IPS DF 19.7 (cell line): Measurements from ENCODE around the gene SFXN2.
"Not testable (repeated sequence)": the region's sequence is repeated elsewhere in the genome, so short reads cannot be mapped to it uniquely, and the experiment has no call there.

ENCODE experiments used
- DNase-seq: peaks from one replicate; pipeline ENCODE4 v3.0.0-alpha.2; 2013; ENCODE audit warnings: low read depth, low spot score

SFXN2 gene

DNA sequence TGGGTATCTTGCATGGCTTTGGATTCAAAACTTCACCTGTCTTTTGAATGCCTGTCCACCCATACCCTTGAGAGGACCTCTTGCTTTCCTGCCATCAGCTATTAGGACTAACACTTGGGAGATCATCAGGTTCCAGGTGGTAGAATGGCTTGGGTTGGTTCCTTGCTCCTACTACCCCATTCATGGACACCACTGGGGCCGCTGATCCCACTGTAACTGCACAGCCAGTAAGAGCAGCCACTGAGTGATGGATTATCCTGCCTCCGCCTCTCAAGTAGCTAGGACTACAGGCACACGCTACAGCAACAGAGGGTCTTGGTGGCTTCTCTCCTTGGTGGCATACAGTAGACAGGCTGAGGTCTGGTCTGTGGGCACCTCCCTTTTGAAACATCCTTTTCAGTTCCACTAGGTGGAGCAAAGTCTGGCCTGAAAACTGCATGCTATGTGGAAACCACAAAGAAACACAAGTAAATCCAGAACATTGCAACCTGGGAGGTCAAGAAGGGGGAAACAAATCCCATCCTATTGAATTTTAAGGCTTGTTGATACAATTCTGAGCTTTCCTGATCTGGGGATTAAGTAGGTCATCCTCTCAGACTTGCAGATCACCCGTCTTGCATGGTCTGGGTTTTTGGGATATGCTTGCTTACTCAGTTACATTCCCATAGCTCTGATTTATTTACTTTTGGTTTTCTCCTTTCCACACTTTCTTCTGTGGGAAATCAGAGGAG is 38.7 kb downstream of the SFXN2 start:
- DNase-seq, result no peak

DNA sequence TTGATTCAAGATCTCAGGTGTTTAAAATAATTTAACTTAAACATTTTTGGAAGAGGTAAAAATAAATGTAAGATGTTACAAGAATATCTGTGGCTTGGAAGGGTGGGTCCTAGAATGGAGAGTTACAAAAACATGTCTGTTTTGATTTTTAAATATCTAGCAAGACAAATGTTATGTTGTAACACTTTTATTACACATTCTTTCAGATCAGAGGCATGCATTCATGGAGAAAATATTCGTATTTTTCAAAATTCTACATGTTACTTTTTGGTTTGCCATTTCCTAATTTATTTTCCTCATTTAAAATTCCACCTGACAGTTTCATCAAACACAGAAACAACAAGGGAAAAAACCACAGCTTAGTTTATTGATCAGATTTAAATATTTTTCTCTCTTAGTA is 39.3 kb downstream of the SFXN2 start:
- no peak for DNase-seq

DNA sequence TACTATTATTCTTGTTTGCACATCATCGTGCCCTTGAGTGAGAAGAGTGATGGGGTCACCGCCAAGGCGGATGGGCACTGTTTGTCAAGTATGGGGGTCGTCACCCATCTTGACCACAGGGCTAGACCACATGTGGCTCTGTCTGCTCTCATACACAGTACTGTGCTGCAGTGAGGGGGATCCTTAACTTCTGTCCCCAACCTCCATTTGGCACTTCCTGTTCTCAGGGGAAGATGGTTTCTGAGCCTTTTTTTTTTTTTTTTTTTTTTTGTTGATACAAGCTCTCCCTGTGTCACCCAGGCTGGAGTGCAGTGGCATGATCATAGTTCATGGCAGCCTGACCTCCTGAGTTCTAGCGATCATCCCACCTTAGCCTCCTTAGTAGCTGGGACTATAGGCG is 42.9 kb downstream of the SFXN2 start:
- DNase-seq, result no peak

DNA sequence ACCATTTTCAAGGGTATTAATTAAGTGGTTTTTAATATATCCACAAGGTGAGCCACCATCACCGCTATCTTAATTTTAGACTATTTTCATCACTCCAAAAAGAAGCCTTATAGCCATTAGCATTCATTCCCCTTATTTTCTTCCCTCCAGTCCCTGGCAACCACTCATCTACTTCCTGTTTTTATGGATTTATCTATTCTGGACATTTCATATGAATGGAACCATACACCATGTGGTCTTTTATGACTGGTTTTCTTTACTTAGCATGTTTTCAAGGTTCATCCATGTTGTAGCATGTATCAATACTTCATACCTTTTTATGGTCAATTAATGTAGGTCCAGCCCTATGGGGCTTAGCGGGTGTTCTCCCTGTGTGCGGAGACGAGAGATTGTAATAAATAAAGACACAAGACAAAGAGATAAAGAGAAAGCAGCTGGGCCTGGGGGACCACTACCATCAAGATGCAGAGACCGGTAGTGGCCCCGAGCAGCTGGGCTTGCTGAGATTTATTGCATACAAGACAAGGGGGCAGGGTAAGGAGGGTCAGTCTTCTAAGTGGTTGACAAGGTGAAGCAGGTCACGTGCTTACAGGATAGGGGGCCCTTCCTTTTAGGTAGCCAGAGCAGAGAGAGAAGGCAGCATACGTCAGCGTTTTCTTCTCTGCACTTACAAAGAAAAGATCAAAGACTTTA is 44.0 kb downstream of the SFXN2 start:
- DNase-seq, result no peak

DNA sequence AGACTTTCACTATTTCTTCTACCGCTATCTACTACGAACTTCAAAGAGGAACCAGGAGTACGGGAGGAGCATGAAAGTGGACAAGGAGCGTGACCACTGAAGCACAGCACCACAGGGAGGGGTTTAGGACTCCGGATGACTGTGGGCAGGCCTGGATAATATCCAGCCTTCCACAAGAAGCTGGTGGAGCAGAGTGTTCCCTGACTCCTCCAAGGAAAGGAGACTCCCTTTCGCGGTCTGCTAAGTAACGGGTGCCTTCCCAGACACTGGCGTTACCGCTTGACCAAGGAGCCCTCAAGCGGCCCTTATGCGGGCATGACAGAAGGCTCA is 44.5 kb downstream of the SFXN2 start:
- DNase-seq, result not testable (repeated sequence)

DNA sequence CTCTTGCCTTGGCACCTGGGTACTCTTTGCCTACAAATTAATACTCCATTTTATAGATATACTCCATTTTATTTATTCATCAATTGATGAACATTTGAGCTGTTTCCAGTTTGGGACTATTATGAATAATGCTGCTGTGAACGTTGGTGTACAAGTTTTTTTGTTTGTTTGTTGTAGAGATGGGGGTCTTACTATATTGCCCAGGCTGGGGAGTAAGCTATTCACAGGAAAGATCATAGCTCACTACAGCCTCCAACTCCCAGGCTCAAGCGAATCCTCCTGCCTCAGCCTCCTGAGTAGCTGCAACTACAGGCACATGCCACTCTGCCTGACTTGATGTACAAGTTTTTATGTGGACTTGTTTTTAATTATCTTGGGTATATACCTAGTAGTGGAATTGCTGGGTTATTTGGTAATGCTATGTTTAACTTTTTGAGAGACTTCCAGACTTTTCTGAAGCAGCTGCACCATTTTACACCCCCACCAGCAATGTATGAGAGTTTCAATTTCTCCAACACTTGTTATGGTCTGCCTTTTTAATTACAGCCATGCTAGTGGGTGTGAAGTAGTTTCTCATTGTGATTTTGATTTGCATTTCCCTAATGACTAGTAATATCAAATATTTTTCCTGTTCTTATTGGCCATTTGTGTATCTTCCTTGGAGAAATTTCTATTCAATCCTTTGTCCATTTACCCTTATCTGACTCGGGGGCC is 45.2 kb downstream of the SFXN2 start:
- no peak for DNase-seq

DNA sequence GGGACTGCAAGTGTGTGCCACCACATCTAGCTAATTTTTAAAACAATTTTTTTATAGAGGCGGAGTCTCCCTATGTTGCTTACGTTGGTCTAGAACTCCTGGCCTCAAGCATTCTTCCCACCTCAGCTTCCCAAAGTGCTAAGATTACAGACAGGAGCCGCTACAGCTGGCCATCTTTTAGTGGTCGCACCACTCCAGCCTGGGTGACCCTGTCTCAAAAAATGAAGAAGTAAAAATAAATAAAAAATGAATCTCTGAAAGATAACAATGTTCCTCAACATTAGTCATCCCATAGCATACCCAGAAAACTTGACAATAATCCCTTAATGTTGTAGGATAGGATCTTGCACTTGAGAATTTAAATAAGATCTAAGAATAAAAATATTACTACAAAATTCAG is 47.5 kb downstream of the SFXN2 start:
- DNase-seq, result no peak

DNA sequence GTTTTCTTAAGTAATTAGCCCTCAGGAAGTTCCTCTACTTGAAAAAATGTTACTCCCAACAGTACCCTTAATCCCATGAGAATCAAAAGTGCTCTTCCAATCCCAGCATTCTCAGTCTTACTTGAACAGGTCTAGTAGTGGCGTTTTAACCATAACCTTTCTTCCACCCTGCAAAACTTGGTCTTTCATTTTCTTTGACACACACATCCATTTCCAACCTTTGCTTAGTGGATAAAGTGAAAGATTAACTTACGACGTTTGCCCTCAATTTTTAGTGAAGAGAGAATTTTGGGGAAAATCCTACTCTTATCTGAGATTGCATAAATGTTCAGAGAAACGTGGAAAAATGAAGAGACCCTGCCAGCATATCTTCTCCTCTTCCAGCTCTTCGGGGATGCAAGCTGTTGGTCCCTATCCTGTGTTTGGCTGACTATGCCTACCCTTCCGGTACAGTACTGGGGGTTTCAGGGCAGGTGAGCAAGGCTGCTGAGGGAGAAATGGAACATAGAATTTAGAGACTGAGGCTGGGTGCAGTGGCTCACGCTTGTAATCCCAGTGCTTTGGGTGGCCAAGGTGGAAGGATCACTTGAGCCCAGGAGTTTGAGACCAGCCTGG is 48.1 kb downstream of the SFXN2 start:
- DNase-seq, result no peak

DNA sequence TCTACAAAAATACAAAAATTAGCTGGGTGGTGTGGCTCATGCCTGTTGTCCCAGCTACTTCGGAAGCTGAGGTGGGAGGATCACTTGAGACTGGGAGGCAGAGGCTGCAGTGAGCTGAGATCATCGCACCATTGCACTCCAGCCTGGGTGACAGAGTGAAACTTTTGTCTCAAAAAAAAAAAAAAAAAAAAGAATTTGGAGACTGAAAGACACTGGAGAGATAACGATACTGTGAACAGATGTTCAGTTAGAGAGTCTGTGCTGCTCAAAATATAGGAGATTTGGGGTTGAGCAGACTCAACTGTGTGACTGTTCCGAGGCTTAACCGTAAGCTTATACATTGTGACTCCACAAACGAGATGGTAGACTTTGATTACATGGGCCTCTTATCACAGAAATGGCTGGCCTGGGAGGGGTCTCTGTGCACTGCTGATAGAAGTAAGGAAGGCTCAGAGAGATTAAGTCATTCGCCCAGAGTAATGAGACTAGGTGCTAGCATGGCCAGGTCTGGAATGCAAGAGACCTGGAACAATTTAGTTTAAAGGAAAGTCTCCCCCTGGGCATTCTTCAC is 48.7 kb downstream of the SFXN2 start:
- DNase-seq, result no peak

DNA sequence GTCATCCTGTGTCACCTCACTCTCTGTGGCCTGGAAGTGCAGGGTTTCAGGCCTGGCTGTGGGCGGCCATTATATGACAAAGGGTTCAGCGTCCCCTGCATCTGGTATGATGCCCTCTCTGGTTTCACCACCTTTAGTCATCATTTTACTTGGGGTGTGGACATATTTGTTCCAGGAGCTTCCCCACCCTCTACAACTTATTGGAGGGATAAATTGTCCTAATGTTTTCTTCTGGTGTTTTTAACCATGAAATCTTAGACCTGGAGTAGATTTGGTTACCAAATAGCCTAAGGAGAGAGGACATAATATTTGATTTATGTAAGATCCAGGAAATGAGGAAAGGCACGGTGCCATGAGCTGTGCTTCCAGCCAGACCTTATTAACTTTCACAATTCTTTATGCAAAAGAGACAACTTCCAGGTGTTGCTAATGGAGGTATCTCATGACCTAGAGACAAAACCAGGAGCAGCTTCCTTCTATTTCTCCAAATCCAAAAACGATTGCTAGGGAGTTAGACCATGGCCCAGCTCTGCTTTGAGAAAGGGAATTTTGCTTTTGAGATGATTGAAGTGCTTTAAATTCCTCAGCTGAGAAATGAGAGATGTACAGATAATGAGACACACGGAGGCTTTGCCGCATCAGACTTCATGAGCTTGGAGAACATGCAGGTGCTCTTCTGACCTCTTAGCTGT is 50.2 kb downstream of the SFXN2 start:
- no peak for DNase-seq

DNA sequence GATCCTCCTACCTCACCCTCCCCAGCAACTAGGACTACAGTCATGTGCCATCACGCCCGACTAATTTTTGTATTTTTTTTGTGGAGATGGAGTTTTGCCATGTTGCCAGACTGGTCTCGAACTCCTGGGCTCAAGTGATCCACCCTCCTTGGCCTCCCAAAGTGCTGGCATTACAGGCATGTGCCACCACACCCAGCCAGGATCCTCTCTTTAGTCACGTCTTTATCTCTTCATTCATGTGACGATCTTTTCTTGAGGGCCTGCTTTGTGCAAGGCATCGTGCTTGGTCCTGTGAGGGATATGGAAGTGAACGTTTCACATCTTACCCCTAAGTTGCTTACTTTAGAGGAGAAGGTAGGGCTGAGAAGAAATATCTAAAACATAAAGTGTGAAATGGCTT is 50.9 kb downstream of the SFXN2 start:
- DNase-seq, result no peak

DNA sequence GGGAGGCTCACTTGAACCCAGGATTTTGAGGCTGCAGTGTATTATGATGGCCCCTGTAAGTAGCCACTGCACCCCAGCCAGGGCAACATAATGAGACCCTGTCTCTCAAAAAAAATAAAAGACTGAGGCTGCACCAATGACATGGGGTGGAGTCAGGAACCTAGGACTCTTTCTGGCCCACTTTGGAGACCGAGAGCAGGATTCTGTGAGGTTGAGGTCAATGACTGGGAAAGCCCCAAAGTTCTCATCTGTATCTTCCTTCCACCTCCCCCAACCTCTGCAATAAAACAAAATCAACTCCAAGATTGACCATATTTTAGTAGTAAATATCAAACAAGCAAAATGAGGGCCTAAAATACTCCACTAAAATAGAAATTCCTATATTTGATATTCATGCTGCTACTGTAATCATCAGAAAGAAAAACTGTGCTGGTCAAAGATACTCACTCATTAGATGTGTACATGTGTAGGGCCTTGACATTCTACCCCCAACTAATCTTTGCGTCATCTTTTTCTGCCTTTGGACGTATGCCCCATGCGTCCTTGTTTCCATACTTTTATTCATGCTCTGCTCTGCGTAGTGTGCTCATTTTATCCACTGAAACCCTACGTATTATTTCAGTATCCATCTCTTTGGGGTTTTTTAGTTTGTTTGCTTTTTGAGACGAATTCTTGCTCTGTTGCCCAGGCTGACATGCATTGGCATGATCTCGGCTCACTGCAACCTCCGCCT is 53.2 kb downstream of the SFXN2 start:
- no peak for DNase-seq

DNA sequence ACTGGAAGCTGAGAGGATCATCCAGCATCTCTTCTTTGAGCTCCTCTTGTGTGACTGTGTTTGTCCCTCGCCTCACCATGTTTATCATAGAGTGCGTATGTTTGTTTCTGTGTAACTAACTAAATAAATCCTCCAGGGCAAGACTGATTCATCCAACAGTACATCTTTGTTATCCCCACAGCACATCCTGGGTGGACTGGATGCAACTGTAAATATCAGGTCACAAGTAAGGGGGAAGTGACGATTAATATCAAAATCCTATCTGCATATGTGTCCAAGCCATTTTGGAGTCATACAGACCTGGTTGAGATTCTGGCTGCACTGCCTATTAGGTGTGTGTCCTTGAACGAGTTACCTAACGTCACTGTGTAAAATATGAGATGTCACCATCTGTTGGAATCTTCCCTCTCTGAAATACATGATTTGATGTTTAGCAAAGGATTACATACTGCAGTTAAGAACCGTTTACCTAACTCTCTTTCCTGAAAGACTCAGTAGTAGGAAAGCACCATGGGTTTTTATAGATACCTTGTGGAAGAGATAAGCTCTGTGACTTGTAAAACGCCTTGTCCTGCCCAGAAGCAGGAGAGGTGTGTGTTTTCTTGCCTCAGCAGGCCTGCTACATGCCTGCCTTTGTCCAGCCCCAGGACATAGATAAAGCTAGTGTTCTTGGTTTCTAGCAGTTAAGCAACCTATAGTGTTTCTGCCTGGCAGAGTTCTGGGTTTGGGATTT is 55.1 kb downstream of the SFXN2 start:
- DNase-seq, result no peak

DNA sequence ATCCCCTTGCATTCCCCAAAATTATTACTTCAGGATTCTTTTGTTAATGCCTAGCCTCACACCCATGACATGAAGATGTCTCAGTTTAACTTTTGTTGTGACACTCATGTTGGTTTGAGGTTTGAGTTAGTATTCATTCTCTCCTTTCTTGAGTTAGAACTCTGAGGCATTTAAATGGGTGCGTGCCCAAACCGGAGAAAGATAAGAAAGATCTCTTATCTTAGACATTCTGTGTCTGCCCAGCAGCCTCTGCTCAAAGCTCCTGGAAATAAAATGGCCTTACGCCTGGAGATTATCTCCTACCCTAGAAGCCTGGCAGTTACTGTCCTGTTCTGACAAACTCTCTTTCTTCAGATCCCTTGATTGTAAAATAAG is 55.7 kb downstream of the SFXN2 start:
- no peak for DNase-seq

DNA sequence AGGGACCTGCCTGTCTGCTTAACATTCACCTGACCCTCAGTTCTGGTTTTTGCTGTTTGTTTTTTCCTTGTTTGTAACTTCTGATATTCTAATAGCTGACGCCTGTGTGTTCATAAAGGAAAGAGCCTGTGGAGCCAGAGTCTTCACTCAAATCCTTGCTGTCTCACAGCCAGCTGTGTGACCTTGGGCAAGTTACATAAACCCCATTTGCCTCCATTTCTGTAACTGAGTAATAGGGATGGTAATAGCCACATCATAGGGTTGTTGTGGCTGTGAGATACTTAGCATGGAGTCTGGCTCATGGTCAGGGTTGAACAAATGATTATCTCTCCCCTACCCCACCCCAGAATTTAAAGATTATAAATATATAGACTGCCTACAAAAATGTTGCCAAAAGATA is 56.4 kb downstream of the SFXN2 start:
- DNase-seq, result no peak

DNA sequence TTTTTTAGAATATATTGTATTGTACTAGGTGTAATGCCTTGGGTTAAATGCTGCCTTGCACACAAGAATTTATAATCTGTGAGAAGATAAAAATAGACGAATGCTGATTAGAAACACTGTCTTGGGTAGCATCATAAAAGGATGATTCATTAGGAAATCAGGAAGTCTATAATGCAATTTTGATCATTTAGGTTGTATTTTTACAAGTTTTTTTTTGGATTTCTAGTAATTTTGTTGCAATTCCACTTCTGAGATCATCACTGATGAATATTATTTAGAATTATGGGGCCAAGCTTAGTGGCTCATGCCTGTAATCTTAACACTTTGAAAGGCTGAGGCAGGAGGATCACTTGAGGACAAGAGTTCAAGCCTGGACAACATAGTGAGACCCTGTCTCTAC is 58.9 kb downstream of the SFXN2 start:
- DNase-seq, result no peak

DNA sequence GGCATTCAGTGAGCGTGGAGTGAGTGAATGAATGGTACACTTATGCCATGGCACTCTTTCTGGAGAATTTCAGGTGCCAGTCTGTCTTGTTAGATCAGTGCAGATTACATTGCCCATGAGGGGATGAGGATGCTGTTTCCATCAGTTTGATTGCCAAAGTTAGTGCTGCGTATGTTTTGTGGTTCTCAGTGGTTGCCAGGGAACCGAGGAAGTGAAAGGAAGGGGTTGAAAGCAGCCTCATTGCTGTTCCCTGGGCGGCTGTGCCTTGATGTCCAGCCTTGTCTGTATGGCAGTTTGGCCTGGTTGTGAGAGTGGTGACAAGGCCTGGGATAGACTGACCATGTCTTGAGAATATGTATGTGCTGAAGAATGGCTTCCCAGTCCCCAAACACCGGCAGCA is 59.5 kb downstream of the SFXN2 start:
- DNase-seq, result no peak

DNA sequence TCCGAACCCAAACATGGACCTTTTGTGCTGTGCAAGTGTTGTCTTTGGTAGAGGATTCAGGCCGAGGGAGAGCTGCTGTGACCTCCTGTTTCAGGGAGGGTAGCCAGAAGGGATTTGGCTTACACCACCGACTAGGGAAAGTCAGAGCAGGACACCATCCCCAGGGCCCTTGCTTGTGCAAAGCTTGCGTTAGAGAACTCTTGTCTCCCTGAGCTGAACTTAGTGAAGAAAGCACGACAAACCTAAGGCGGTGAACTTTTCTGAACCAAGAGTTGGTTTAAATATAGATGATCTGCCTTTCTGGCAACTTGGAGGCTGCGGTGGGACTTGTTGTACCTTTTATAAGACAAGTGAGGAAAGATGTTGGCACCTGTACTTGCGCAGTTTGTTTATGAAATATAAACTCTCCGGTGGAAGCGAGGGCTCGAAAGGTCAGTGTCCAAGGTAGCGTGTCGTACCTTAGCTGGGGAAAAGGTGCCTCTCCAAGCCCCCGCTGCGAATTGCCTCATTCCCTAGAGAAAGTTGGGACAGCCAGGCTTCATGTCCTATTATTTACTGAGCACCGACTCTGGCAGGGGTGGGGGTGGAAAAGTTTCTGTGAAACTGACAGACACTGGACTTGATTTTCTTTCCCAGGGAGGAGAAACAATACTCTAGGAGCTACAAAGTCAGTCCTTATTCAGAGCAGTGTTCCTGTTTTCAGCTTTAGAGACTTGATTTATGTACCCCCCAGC is 60.9 kb downstream of the SFXN2 start:
- DNase-seq, result no peak

DNA sequence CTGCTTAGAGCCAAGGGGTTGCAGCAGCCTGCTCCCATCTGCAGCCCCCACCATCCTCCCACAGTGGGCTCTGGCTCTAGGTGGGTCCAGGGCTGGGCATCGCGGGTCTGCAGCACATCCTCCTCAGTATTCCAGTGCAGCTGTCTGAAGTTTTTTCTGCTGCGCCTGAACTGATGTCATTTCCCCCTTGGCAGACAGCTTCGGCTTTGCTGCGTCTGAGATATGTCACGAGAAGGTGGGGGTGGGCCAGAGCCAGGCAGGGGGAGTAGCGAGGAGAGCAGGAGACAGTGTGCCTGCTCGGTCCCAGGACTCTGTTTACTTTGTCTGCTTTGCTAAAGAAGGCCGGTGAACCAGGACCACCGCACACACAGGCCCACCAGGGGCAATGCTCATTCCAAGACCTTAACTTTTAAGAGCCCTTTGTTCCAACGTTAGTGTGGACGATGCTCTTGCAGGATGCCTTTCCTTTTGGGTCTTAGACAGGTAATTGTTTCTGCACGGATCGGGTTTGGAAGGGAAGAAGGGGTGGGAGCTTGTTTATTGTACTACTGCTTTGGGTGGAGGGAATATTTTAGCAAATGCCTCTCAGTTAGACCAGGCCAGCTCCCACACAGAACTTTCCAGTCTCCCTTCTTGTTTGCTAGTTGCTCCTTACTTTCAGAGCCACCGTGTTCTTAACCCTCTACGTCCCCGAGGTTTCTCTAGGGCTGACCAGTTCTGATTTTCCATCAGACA is 61.7 kb downstream of the SFXN2 start:
- no peak for DNase-seq
